NT2/D1 (cell line): ENCODE results near the gene URI1.
"Not testable (repeated sequence)": the region's sequence is repeated elsewhere in the genome, so short reads cannot be mapped to it uniquely, and the experiment has no call there.

Source experiments
- DNase-seq: peaks from one replicate; pipeline ENCODE4 v3.0.0-alpha.2; 2011; ENCODE audit warnings: low read depth, low spot score
- H3K27me3 ChIP-seq: 2 replicates; pipeline ENCODE4 v1.6.0; 2011; ENCODE audit warnings: mild to moderate bottlenecking; ENCODE audit not compliant: insufficient read length, insufficient read depth
- H3K36me3 ChIP-seq: 2 replicates; pipeline ENCODE4 v1.6.1; 2011; ENCODE audit warnings: mild to moderate bottlenecking, low read length, mixed read lengths; ENCODE audit not compliant: insufficient read depth, insufficient read length
- H3K4me1 ChIP-seq: 2 replicates; pipeline ENCODE4 v1.5.1; 2011; ENCODE audit not compliant: insufficient read depth, insufficient read length
- H3K4me3 ChIP-seq: 2 replicates; pipeline ENCODE4 v1.5.1; 2011; ENCODE audit warnings: low read depth; ENCODE audit not compliant: insufficient read length
- H3K9ac ChIP-seq: 2 replicates; pipeline ENCODE4 v1.6.0; 2011; ENCODE audit warnings: low read depth; ENCODE audit not compliant: insufficient read length
- H3K9me3 ChIP-seq: 2 replicates; pipeline ENCODE4 v1.5.1; 2011; ENCODE audit warnings: mild to moderate bottlenecking, low read length; ENCODE audit not compliant: insufficient read depth
- SUZ12 ChIP-seq: IDR thresholded peaks from 2 replicates; pipeline ENCODE4 v1.6.1; 2011; ENCODE audit not compliant: insufficient read length, insufficient read depth; ENCODE audit errors: extremely low read depth
- YY1 ChIP-seq: IDR thresholded peaks from 2 replicates; pipeline ENCODE4 v1.6.1; 2011; ENCODE audit not compliant: insufficient read length, insufficient read depth
- ZNF274 ChIP-seq: IDR thresholded peaks from 2 replicates; pipeline ENCODE4 v1.6.1; 2011; ENCODE audit warnings: mild to moderate bottlenecking, low read depth, low read length

URI1 gene

GRCh38 chr19:29942404-29943261, 594 bp downstream of the URI1 start:
- H3K27me3 ChIP-seq: no peaks in the 10 kb centered on the region
- H3K4me1 ChIP-seq: no peaks in the 10 kb centered on the region
- TF ChIP-seq SUZ12 (no peak), YY1 (no peak), ZNF274 (no peak)
- peak overlapping the region; percentile 88 for H3K9ac ChIP-seq
- no peaks in the 10 kb centered on the region for H3K36me3 ChIP-seq
- H3K4me3 ChIP-seq: peak overlapping the region; percentile 70
- DNase-seq: no peak
- H3K9me3 ChIP-seq: 0 out of 2 replicates have a peak, but pooled peaks cover 6% of the 10 kb centered on the region

DNA sequence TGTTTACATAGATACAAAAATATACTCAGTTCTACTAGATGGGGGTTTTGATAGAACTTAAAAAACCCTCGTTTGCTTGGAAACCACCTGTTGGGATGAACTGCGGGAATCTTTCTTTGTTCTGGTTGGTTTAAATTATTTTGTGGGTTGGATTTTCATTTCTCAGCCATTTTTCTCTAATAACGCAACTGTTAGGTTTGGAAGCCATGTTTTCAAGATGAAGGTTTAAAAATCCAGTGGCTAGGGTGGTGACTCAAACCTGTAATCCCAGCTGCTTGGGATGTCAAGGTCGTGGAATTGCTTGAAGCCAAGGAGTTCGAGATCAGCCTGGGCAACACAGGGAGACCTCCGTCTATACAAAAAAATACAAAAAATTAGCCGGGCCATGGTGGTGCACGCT, 1.6 kb downstream of the URI1 start:
- H3K36me3 ChIP-seq: no peaks in the 10 kb centered on the region
- no peak for TF ChIP-seq SUZ12
- no peak for TF ChIP-seq ZNF274
- no peak for TF ChIP-seq YY1
- peaks cover 14% of the 10 kb centered on the region; the same call in 1 of the 2 replicates for H3K9me3 ChIP-seq
- H3K4me1 ChIP-seq: no peaks in the 10 kb centered on the region
- H3K27me3 ChIP-seq: no peaks in the 10 kb centered on the region
- DNase-seq: no peak
- peak overlapping the region; percentile 70 for H3K4me3 ChIP-seq
- H3K9ac ChIP-seq: no peak overlapping the region

DNA sequence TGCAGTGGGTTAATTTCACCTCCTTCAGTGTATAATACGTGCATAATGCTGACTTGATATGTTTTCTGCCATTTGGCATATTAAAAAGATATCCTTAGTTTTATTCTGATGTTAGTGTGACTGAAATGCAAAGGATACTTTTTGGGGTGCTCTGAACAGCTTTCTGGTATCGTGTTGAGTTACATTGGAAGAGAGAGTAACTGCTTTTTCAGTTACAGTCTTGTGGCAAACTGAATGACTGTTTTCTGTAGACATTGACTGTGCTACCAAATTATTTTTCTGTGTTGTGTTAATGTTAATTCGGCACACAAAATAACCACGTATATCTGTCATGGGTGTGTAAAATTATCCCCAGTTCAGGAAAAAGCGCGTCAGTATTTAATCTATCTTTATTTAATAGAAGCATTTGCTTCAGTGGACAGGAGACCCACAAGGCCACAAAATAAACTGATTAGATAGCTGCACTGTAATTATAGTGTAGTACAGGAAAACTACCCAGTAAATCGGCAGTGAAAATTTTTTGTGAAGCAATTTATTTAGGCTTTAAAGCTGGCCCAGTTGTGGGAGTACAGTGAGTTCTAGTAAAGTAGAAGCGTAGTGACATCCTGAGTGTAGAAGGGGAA, 2.5 kb downstream of the URI1 start:
- Histone ChIP-seq H3K36me3 (no peaks in the 10 kb centered on the region), H3K4me3 (no peak overlapping the region), H3K9ac (no peak overlapping the region), H3K4me1 (no peaks in the 10 kb centered on the region), H3K27me3 (no peaks in the 10 kb centered on the region), H3K9me3 (peaks cover 14% of the 10 kb centered on the region; the same call in 1 of the 2 replicates)
- TF ChIP-seq SUZ12 (no peak), YY1 (no peak), ZNF274 (no peak)
- DNase-seq: no peak

- Histone ChIP-seq H3K36me3 (no peaks in the 10 kb centered on the region), H3K9ac (no peak overlapping the region), H3K4me1 (no peaks in the 10 kb centered on the region), H3K4me3 (no peak overlapping the region), H3K9me3 (peaks cover 14% of the 10 kb centered on the region; the same call in 1 of the 2 replicates), H3K27me3 (no peaks in the 10 kb centered on the region)
- TF ChIP-seq ZNF274 (no peak), YY1 (no peak), SUZ12 (no peak)
- no peak for DNase-seq
These were observed 3.0 kb downstream of the URI1 start for GRCh38 chr19:29945017-29945416.

DNA sequence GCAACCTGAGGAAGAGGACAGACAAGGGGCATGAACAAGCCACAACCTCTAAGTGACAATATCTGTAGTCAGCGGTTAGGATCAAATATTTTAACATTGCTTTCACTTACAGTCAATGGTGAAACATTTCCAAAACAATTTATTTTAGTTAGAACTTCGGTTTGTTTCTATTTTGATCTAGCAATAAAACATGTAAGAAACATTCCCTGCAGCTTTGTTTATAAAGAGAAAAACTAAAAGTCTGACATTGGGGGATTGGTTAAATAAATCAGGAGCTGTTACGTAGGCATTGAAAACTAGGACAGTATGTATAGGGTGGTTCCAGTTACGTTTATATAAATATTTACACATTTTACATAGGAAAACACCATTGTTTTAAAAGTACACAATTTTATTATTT, 3.4 kb downstream of the URI1 start:
- Histone ChIP-seq H3K4me3 (no peak overlapping the region), H3K27me3 (no peaks in the 10 kb centered on the region), H3K9ac (no peak overlapping the region), H3K4me1 (no peaks in the 10 kb centered on the region), H3K9me3 (peaks cover 14% of the 10 kb centered on the region; the same call in 1 of the 2 replicates), H3K36me3 (no peaks in the 10 kb centered on the region)
- no peak for TF ChIP-seq ZNF274
- TF ChIP-seq SUZ12: no peak
- TF ChIP-seq YY1: no peak
- no peak for DNase-seq

DNA sequence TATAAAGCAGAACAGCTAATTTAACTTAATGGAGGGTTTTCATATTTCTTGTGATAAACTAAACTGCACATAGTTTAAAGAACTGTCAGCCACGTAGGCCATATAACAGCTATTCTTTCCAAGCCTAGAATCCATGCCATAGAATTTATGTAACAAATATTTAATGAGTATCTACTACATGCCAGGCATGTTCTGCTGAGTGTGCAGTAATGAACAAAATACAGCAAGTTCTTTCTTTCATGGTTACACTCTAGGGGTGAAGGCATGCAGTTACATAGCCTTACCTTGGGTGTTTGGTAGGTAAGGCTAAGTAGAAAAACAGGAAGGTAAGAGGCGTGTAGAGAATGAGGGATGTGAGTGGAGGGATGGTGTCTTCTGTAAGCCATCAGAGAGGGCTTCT, 4.6 kb downstream of the URI1 start:
- no peak for DNase-seq
- H3K9me3 ChIP-seq: peaks cover 14% of the 10 kb centered on the region; the same call in 1 of the 2 replicates
- H3K36me3 ChIP-seq: peaks cover 3% of the 10 kb centered on the region
- TF ChIP-seq ZNF274 (no peak), YY1 (no peak), SUZ12 (no peak)
- H3K27me3 ChIP-seq: no peaks in the 10 kb centered on the region
- H3K9ac ChIP-seq: no peak overlapping the region
- H3K4me3 ChIP-seq: no peak overlapping the region
- no peaks in the 10 kb centered on the region for H3K4me1 ChIP-seq

DNA sequence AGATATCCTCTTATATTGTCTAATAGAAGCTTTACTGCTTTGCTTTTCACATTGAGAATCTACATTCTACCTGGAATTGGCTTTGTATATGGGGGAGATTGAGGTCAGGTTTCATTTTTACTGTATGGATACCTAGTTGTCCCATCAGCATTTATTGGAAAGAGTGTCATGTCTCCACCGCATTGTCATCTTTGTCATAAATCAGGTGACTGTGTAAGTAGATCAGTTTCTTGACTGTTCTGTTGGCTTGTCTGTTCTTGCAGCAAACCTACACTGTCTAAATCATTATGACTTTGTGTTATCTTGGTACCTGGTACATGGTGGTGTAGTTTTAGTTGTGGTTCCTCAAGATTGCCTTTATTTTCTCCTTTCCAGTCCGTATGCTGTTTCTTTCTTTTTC, 5.8 kb downstream of the URI1 start:
- Histone ChIP-seq H3K4me3 (no peak overlapping the region), H3K4me1 (no peaks in the 10 kb centered on the region), H3K9me3 (peaks cover 14% of the 10 kb centered on the region; the same call in 1 of the 2 replicates), H3K9ac (no peak overlapping the region), H3K36me3 (peaks cover 3% of the 10 kb centered on the region), H3K27me3 (no peaks in the 10 kb centered on the region)
- TF ChIP-seq YY1 (no peak), ZNF274 (no peak), SUZ12 (no peak)
- no peak for DNase-seq

DNA sequence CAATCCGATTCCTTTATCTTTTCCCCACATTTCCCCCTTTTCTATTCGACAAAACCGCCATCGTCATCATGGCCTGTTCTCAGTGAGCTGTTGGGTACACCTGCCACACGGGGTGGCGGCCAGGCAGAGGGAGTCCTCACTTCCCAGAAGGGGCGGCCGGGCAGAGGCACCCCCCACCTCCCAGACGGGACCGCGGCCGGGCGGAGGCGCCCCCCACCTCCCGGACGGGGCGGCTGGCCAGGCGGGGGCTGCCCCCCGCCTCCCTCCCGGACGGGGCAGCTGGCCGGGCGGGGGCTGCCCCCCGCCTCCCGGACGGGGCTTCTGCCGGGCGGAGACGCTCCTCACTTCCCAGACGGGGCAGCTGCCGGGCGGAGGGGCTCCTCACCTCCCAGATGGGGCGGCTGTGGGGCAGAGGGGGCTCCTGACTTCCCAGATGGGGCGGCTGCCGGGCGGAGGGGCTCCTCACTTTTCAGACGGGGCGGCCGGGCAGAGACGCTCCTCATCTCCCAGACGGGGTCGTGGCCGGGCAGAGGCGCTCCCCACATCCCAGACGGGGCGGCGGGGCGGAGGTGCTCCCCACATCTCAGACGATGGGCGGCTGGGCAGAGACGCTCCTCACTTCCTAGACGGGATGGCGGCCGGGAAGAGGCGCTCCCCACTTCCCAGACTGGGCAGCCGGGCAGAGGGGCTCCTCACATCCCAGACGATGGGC, 6.9 kb downstream of the URI1 start:
- not testable (repeated sequence) for H3K4me3 ChIP-seq, H3K27me3 ChIP-seq, H3K36me3 ChIP-seq, DNase-seq, H3K4me1 ChIP-seq, H3K9ac ChIP-seq
- peaks cover 14% of the 10 kb centered on the region; the same call in 1 of the 2 replicates for H3K9me3 ChIP-seq
